SK-N-SH treated with all-trans-retinoic acid at 6 μM for 48 hours (cell line): ENCODE data around the gene METTL17.

Experiments
- CSDC2 ChIP-seq: fragments of 250-450 bp; sonication (Bioruptor Pico); IDR thresholded peaks from 2 replicates; pipeline ENCODE4 v1.5.0; 2020; ENCODE audit warnings: mild to moderate bottlenecking, moderate library complexity
- CSRNP3 ChIP-seq: fragments of 250-450 bp; sonication (Bioruptor Pico); IDR thresholded peaks from 2 replicates; pipeline ENCODE4 v1.5.1; 2021; ENCODE audit warnings: mild to moderate bottlenecking, moderate library complexity
- ESRRG ChIP-seq: fragments of 250-450 bp; sonication (Bioruptor Pico); IDR thresholded peaks from 2 replicates; pipeline ENCODE4 v1.6.1; 2021; ENCODE audit warnings: mild to moderate bottlenecking
- ISL1 ChIP-seq: fragments of 250-450 bp; sonication (Bioruptor Pico); IDR thresholded peaks from 2 replicates; pipeline ENCODE4 v2.1.2; 2022; ENCODE audit warnings: mild to moderate bottlenecking, moderate library complexity
- PATZ1 ChIP-seq: fragments of 250-450 bp; sonication (Bioruptor Pico); IDR thresholded peaks from 2 replicates; pipeline ENCODE4 v1.8.0; 2020; ENCODE audit warnings: mild to moderate bottlenecking, moderate library complexity, borderline replicate concordance
- ZFP3 ChIP-seq: fragments of 250-450 bp; sonication (Bioruptor Pico); IDR thresholded peaks from 2 replicates; pipeline ENCODE4 v1.5.0; 2020; ENCODE audit warnings: mild to moderate bottlenecking, moderate library complexity
- ZFP30 ChIP-seq: fragments of 450-650 bp; formaldehyde crosslinking; IDR thresholded peaks from 2 replicates; pipeline ENCODE4 v1.5.0; 2022; ENCODE audit warnings: mild to moderate bottlenecking, moderate library complexity

- TF ChIP-seq ZFP30 (CRISPR knock-in tag), result no peak
- TF ChIP-seq ZFP3 (CRISPR knock-in tag), result no peak
- TF ChIP-seq CSRNP3 (CRISPR knock-in tag), result no peak
- no peak for TF ChIP-seq PATZ1
- TF ChIP-seq ESRRG, result no peak
- no peak for TF ChIP-seq CSDC2 (CRISPR knock-in tag)
- no peak for TF ChIP-seq ISL1 (CRISPR knock-in tag)
Observed at GRCh38 chr14:20956376-20956976, 33.3 kb upstream of the METTL17 start.
